Measurements from ENCODE around the gene TRPM2.

TRPM2 gene

DNA sequence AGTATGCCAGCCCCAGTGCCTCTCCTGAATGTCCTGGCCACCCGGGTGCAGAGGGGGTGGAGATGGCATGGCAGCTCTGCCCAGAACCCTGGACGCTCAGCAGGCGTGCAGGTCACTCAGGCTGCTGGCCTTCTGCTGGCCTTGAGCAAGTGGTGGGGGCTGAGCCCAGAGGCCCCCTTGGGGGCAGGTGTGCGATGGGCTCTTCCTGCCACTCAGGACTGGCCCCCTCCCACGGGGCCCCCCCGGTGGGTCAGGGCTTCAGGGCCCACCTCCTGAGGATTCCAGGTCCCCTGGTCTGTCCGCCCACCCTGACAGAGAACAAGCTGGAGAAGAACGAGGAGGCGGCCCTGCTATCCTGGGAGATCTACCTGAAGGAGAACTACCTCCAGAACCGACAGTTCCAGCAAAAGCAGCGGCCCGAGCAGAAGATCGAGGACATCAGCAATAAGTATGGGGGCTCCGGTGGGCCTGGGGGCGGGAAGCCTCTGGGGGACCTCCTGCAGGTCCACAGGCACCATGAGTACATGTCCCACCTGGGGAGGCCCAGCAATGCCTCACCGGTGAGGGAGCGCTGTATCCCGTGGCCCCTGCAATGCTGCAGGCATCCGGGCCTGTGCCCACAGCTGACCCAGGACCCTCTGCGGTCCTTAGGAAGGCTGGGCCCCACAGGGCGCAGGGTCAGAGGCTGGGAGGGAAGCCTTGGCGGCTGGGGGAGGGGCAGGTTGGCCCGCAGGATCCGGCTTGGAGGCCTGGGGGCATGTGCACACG, 64.9 kb downstream of the TRPM2 start:
- TF ChIP-seq, protein P1, sequence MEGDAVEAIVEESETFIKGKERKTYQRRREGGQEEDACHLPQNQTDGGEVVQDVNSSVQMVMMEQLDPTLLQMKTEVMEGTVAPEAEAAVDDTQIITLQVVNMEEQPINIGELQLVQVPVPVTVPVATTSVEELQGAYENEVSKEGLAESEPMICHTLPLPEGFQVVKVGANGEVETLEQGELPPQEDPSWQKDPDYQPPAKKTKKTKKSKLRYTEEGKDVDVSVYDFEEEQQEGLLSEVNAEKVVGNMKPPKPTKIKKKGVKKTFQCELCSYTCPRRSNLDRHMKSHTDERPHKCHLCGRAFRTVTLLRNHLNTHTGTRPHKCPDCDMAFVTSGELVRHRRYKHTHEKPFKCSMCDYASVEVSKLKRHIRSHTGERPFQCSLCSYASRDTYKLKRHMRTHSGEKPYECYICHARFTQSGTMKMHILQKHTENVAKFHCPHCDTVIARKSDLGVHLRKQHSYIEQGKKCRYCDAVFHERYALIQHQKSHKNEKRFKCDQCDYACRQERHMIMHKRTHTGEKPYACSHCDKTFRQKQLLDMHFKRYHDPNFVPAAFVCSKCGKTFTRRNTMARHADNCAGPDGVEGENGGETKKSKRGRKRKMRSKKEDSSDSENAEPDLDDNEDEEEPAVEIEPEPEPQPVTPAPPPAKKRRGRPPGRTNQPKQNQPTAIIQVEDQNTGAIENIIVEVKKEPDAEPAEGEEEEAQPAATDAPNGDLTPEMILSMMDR (IDR thresholded peaks at IDR 0.05; ENCODE audit: low read depth, low read length), result no peak
- DNase-seq (ENCODE audit: low read depth in 2 of 2), result no peak
- no peak overlapping the region for H3K4me3 ChIP-seq (replicated peaks in 1 of 2; ENCODE audit: low read depth in 2 of 2, low read length in 2 of 2)

DNA sequence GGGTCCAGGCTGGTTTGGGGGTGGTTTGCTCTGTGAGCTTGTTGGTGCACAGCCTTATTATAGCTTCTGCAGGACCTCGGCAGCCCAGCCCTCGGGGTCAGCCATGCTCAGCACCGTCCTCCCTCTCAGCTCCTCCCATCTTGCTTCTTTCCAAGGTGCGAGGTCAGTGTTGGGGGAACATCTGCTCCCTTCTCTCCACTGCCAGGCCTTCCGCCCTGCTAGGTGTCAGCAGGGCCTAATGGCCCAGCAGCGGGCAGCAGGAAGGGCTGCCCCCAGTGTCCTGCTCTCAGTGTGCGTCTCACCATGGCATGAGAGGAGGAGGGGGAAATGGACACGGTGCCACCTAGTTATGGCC, 65.4 kb downstream of the TRPM2 start:
- H3K4me3 ChIP-seq (replicated peaks in 1 of 2; ENCODE audit: low read depth in 2 of 2, low read length in 2 of 2), result no peak overlapping the region
- TF ChIP-seq, protein P1 (IDR thresholded peaks at IDR 0.05; ENCODE audit: low read depth, low read length), result no peak
- no peak for DNase-seq (ENCODE audit: low read depth in 2 of 2)

DNA sequence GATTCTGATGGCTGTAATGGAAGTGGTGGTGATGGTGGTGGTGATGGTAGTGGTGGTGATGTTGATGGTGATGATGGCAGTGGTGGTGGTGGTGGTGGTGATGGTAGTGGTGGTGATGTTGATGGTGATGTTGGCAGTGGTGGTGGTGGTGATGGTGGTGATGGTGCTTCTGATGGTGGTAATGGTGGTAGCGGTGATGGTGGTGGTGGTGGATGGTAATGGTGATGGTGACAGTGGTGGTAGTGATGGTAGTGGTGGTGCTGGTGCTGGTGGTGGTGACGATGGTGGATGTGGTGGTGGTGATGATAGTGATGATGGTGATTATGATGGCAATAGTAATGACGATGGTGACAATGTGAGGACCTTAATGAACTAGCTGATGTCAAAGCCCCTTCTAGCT, 66.3 kb downstream of the TRPM2 start:
- DNase-seq (ENCODE audit: low read depth in 2 of 2), result no peak
- no peak overlapping the region for H3K4me3 ChIP-seq (replicated peaks in 1 of 2; ENCODE audit: low read depth in 2 of 2, low read length in 2 of 2)
- TF ChIP-seq, protein P1 (IDR thresholded peaks at IDR 0.05; ENCODE audit: low read depth, low read length), result no peak

DNA sequence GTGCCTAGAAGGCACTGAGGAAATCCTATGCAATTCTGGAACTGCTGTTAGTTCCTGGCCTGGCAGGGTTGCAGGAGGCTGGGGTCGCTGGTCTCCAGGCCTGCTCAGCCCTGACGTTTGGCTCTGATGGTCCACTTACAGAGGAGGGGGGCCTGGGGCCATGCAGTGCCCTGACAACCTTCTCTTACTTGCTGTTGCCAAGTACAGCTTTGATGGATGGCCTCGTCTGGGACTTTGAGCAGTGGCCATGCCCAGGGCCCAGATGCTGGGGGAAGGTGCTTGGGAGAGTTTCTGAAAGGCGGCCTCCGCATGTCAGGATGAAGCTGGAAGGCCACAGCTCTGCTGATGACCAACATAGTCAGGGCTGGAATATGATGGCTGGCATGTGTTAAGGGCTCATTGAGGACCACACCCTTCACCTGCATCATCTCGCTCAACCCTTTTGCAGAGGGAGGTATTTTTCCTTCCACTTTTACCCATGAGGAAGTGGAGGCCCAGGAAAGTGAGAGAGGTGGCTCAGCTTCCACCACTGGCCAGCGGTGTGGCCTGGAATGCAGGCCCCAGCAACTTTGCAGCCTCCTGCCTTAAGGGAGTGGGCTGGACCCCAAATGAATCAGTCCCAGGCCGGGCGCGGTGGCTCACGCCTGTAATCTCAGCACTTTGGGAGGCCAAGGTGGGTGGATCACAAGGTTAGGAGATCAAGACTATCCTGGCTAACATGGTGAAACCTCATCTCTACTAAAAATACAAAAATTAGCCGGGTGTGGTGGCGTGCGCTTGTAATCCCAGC, 67.2 kb downstream of the TRPM2 start:
- no peak overlapping the region for H3K4me3 ChIP-seq (replicated peaks in 1 of 2; ENCODE audit: low read depth in 2 of 2, low read length in 2 of 2)
- TF ChIP-seq, protein P1 (IDR thresholded peaks at IDR 0.05; ENCODE audit: low read depth, low read length), result no peak
- no peak for DNase-seq (ENCODE audit: low read depth in 2 of 2)

DNA sequence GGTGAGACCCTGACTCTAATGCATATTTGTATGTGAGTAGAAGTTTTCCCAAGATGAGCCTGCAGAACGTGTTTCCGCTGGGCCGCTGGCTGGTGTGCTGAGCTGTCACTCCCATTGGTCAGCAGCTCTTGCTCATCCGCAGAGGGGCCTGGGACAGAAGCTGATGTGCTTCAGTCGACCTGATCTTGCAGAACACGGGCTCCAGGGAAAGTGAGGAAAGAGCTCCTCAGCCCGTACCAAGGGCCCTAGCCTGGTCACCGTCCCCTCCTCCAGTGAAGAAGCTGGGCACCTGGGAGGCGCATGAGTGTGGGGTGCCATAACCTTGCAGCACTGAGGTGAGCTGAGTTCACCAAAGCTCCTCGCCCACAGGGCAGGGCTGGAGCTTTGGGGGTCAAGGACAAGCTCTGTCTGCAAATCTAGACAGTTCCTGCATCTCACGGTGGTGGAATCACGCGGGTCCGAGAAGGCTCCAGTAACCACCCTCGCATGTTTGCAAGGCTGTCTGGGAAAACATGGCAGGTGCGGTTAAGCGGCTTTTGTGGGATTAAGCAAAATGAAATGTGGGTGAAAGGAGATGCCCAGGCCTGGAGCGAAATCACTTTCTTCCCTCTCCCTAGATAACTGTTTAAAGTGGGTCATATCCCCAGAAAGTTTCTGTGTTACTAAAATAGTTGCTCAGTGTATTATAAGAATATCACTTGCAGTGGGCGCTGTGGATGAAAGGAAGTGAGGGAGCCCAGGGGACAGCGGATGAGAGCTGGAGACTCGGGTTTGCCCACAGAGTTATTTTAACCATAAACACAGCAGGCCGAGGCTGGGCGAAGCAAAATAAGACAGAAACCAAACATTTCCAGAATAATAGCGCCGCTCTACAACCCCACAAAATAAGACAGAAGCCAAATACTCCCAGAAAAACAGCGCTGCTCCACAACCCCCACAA, 68.8 kb downstream of the TRPM2 start:
- TF ChIP-seq, protein P1 (IDR thresholded peaks at IDR 0.05; ENCODE audit: low read depth, low read length), result no peak
- no peak for DNase-seq (ENCODE audit: low read depth in 2 of 2)
- no peak overlapping the region for H3K4me3 ChIP-seq (replicated peaks in 1 of 2; ENCODE audit: low read depth in 2 of 2, low read length in 2 of 2)

DNA sequence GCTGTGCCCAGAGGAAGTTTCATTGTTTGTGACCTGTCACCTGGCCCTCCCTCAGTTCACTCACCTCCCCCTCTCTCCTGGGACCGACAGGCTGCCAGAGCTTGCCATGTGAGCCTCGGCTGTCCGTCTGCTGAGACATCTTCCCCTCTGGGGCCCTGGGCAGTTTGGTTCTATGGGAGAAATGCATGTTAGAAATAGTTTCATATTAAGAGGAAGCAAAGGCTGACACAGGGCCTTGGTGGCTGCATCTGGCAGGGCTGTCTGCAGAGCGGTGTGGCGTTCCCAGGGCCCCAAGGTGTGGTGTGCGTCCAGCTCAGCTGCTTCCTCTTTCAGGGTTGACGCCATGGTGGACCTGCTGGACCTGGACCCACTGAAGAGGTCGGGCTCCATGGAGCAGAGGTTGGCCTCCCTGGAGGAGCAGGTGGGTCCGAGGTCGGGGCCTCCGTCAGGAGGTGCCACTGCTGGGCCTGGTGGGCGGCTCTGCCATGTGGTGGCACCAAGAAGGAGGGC, 69.9 kb downstream of the TRPM2 start:
- TF ChIP-seq, protein P1 (IDR thresholded peaks at IDR 0.05; ENCODE audit: low read depth, low read length), result no peak
- no peak overlapping the region for H3K4me3 ChIP-seq (replicated peaks in 1 of 2; ENCODE audit: low read depth in 2 of 2, low read length in 2 of 2)
- no peak for DNase-seq (ENCODE audit: low read depth in 2 of 2)
